GM10266 (cell line): ENCODE measurements around the gene FALEC.

ENCODE experiments used
- DNase-seq: peaks from one replicate; pipeline ENCODE4 v3.0.0; 2012; ENCODE audit errors: extremely low spot score
- CTCF ChIP-seq: IDR thresholded peaks from 2 replicates; pipeline ENCODE4 v1.5.1; 2012; ENCODE audit warnings: mild to moderate bottlenecking, low read depth; ENCODE audit not compliant: control insufficient read depth, insufficient read depth; ENCODE audit errors: missing control alignments

Gene FALEC

GRCh38 chr1:150511985-150512660, 3.4 kb upstream of the FALEC start:
- TF ChIP-seq CTCF = no peak
- DNase-seq = no peak

- no peak for TF ChIP-seq CTCF
These were observed 2.7 kb upstream of the FALEC start for GRCh38 chr1:150512846-150513245.

GRCh38 chr1:150513351-150513791, 2.2 kb upstream of the FALEC start:
- TF ChIP-seq CTCF = no peak
- DNase-seq = no peak

More at GRCh38 chr1:150512846-150513245, 2.7 kb upstream of the FALEC start:
- no peak for DNase-seq

GRCh38 chr1:150514260-150514659, 1.3 kb upstream of the FALEC start:
- no peak for TF ChIP-seq CTCF
- DNase-seq = no peak

GRCh38 chr1:150514913-150515327, 632 bp upstream of the FALEC start:
- no peak for DNase-seq
- no peak for TF ChIP-seq CTCF

- DNase-seq = no peak
- TF ChIP-seq CTCF = no peak
These were observed 569 bp downstream of the FALEC start for GRCh38 chr1:150516050-150516591.

GRCh38 chr1:150516616-150517015, 1.1 kb downstream of the FALEC start:
- TF ChIP-seq CTCF = peak; percentile 50
- DNase-seq = peak; percentile 45
